Trophoblast cell (in vitro differentiated cells and primary cell): ENCODE data around the gene OSTN. TPM values are rescaled to one million over a fixed set of nuclear protein-coding genes. Genes with fewer than 3 reads are reported as not detected.

Experiments used
- DNase-seq, 2 donors: peaks; one replicate each; pipeline ENCODE4 v3.0.0-alpha.2; 2016
- H2AFZ ChIP-seq: 2 replicates; pipeline ENCODE4 v1.6.1; 2013; ENCODE audit warnings: low read length, moderate library complexity, mild to moderate bottlenecking; ENCODE audit not compliant: insufficient read depth, poor library complexity
- H2AK5ac ChIP-seq: 2 replicates; pipeline ENCODE4 v1.6.1; 2013; ENCODE audit warnings: mild to moderate bottlenecking, low read length
- H2BK120ac ChIP-seq: 2 replicates; pipeline ENCODE4 v1.6.1; 2013; ENCODE audit warnings: low read length, mild to moderate bottlenecking, moderate library complexity; ENCODE audit not compliant: insufficient read depth, poor library complexity
- H2BK12ac ChIP-seq: 2 replicates; pipeline ENCODE4 v1.6.1; 2013; ENCODE audit warnings: mild to moderate bottlenecking, low read length, moderate library complexity
- H2BK5ac ChIP-seq: 2 replicates; pipeline ENCODE4 v1.6.1; 2013; ENCODE audit warnings: low read length, low read depth, moderate library complexity, mild to moderate bottlenecking; ENCODE audit not compliant: poor library complexity
- H3K14ac ChIP-seq: 2 replicates; pipeline ENCODE4 v1.6.1; 2013; ENCODE audit warnings: mild to moderate bottlenecking, low read length
- H3K18ac ChIP-seq: 2 replicates; pipeline ENCODE4 v1.6.1; 2013; ENCODE audit warnings: mild to moderate bottlenecking, low read length
- H3K23ac ChIP-seq: 2 replicates; pipeline ENCODE4 v1.6.1; 2013; ENCODE audit warnings: low read length
- H3K27ac ChIP-seq: 2 replicates; pipeline ENCODE4 v1.5.1; 2013; ENCODE audit warnings: low read depth, mild to moderate bottlenecking, inconsistent platforms, low read length, moderate library complexity
- H3K27me3 ChIP-seq: 2 replicates; pipeline ENCODE4 v1.6.1; 2013; ENCODE audit warnings: inconsistent platforms, mild to moderate bottlenecking, low read length, moderate library complexity; ENCODE audit not compliant: insufficient read depth
- H3K36me3 ChIP-seq, 2 experiments: 1 replicate in 1 of 2; 2 replicates in 1 of 2; pipeline ENCODE4 v1.6.1; 2013; ENCODE audit warnings: low read length in 2 of 2, mild to moderate bottlenecking in 2 of 2, moderate library complexity in 1 of 2; ENCODE audit not compliant: insufficient read depth in 2 of 2, control insufficient read depth in 1 of 2
- H3K4ac ChIP-seq: 2 replicates; pipeline ENCODE4 v1.6.1; 2013; ENCODE audit warnings: low read depth, mild to moderate bottlenecking, low read length, moderate library complexity
- H3K4me1 ChIP-seq, 2 experiments: 1 replicate in 1 of 2; 2 replicates in 1 of 2; pipeline ENCODE4 v1.6.1; 2013; ENCODE audit warnings: low read length in 2 of 2, mild to moderate bottlenecking in 2 of 2, moderate library complexity in 1 of 2; ENCODE audit not compliant: insufficient read depth in 2 of 2, control insufficient read depth in 1 of 2
- H3K4me2 ChIP-seq: 2 replicates; pipeline ENCODE4 v1.6.1; 2013; ENCODE audit warnings: inconsistent platforms, mild to moderate bottlenecking, low read length, moderate library complexity
- H3K4me3 ChIP-seq: 2 replicates; pipeline ENCODE4 v1.5.1; 2013; ENCODE audit warnings: mild to moderate bottlenecking, low read depth, low read length, inconsistent platforms
- H3K79me1 ChIP-seq: one replicate; pipeline ENCODE4 v1.6.1; 2013; ENCODE audit warnings: low read length
- H3K79me2 ChIP-seq: 2 replicates; pipeline ENCODE4 v1.6.1; 2013; ENCODE audit warnings: low read length, mild to moderate bottlenecking; ENCODE audit not compliant: control insufficient read depth, insufficient read depth, poor library complexity
- H3K9ac ChIP-seq: 2 replicates; pipeline ENCODE4 v1.6.1; 2013; ENCODE audit warnings: mild to moderate bottlenecking, low read length
- H3K9me3 ChIP-seq: 2 replicates; pipeline ENCODE4 v1.6.1; 2013; ENCODE audit warnings: low read depth, mild to moderate bottlenecking, control low read depth, inconsistent platforms, low read length; ENCODE audit not compliant: insufficient read depth
- H4K12ac ChIP-seq: 2 replicates; pipeline ENCODE4 v1.6.1; 2013; ENCODE audit warnings: low read depth, mild to moderate bottlenecking, low read length, moderate library complexity
- H4K8ac ChIP-seq: 2 replicates; pipeline ENCODE4 v1.6.1; 2013; ENCODE audit warnings: low read depth, mild to moderate bottlenecking, low read length, moderate library complexity
- H4K91ac ChIP-seq: one replicate; pipeline ENCODE4 v1.6.1; 2013; ENCODE audit warnings: low read depth, mild to moderate bottlenecking, low read length, moderate library complexity
- WGBS: extraction: QIAGEN DNeasy Blood & Tissue Kit; methylation state at CpG from one replicate; pipeline ENCODE4 v1.1.7; 2013; ENCODE audit warnings: missing lambda C conversion rate; ENCODE audit not compliant: insufficient read length, insufficient coverage; ENCODE audit errors: extremely low coverage; 5-methylcytosine and 5-hydroxymethylcytosine counted together
- polyA plus RNA-seq: library from polyadenylated mRNA; stranded (reverse); fragments of 200-250 nt; gene quantifications from 2 replicates; pipeline ENCODE4 v1.2.3, GENCODE V29; 2013

Gene OSTN, protein sequence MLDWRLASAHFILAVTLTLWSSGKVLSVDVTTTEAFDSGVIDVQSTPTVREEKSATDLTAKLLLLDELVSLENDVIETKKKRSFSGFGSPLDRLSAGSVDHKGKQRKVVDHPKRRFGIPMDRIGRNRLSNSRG
- polyA plus RNA-seq: 0.11 and 0.29 TPM in 2 replicates

DNA sequence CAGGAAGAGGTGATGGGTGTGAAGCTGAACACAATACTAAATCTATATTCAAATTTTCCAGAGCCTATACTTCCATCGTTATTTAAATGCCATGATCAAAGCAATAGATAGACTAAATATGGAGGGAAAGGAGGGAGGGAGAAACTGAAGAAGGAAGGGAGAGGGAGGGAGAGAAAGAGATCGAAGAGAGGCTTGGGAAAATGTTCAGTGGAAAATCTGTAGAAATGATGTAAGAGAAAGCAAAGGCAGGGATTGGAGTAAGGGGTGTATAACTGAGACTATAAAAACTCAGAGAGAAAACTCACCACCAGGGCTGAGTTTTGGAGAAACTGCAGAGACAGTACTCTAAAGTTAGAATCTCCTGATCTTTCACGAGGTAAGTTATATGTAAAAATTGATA is at the start of gene OSTN:
OSTN (plus strand) TSS at position 310 of the 400 bp plus-strand sequence. CDS start 13,292 bp downstream, outside the sequence.
- no peaks in the 10 kb centered on the region for H3K4me1 ChIP-seq
- no peaks in the 10 kb centered on the region for H3K27me3 ChIP-seq
- WGBS: no CpG with 5 or more reads among the region's 3 CpGs
- no peak within 1 kb of the TSS for H4K91ac ChIP-seq
- no peak within 1 kb of the TSS for H4K12ac ChIP-seq
- H2AFZ ChIP-seq: no peak within 1 kb of the TSS
- no peak within 1 kb of the TSS for H3K4me3 ChIP-seq
- no peak within 1 kb of the TSS for H3K23ac ChIP-seq
- H3K9me3 ChIP-seq: no peaks in the 10 kb centered on the region
- no peaks in the 10 kb centered on the region for H3K79me1 ChIP-seq
- H3K18ac ChIP-seq: no peak within 1 kb of the TSS
- H3K14ac ChIP-seq: no peak within 1 kb of the TSS
- no peak within 1 kb of the TSS for H4K8ac ChIP-seq
- H3K36me3 ChIP-seq: no peaks in the 10 kb centered on the region
- no peak within 1 kb of the TSS for H3K9ac ChIP-seq
- H2BK120ac ChIP-seq: no peak within 1 kb of the TSS
- no peak for DNase-seq
- no peaks in the 10 kb centered on the region for H3K79me2 ChIP-seq
- no peak within 1 kb of the TSS for H3K4ac ChIP-seq
- H3K4me2 ChIP-seq: no peak within 1 kb of the TSS
- no peak within 1 kb of the TSS for H3K27ac ChIP-seq
- no peak within 1 kb of the TSS for H2AK5ac ChIP-seq
- H2BK12ac ChIP-seq: no peak within 1 kb of the TSS
- H2BK5ac ChIP-seq: no peak within 1 kb of the TSS

DNA sequence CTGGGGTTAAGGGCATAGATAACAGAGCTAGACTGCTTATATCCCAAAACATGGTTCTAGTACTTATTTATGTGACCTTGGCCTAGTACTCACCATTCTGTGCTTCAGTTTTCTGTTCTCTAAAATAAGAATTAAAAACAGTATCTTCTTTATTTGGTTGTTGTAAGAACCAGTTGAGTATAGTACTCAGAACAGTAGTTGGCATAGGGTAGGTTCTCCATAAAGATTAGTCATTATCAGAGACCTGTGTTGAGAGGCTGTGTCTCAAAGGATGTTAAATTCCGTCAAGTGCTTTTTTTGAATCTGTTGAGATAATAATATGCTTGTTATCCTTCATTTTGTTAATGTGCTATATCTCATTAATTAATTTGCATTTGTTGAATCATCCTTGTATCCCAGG is 47.4 kb upstream of the OSTN start:
- WGBS: no CpG with 5 or more reads among the region's 1 CpG
- no peak overlapping the region for H2BK120ac ChIP-seq
- no peak overlapping the region for H4K12ac ChIP-seq

DNA sequence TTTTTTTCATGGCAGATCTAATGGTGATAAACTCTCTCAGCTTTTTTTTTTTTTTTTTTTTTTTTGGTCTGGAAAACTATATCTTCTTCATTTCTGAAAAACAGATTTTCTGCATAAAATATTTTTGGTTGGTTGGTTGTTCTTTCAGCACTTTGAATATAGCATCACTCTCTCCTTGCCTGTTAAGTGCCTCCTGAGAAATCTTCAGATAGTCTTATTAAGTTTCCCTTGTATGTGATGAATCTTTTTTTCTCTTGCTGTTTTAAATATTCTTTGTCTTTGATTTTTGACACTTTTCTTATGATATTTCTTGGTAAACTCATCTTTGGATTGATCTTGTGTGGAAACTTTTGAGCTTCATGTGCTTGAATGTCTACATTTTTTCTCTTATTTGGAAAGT is 44.2 kb upstream of the OSTN start:
- Histone ChIP-seq H2AK5ac (no peak overlapping the region), H4K12ac (no peak overlapping the region), H3K9me3 (no peaks in the 10 kb centered on the region), H2BK120ac (no peak overlapping the region), H3K9ac (no peak overlapping the region), H3K14ac (no peak overlapping the region), H3K4me2 (no peak overlapping the region), H3K4me3 (no peak overlapping the region), H3K79me2 (no peaks in the 10 kb centered on the region), H3K18ac (no peak overlapping the region), H3K27me3 (no peaks in the 10 kb centered on the region), H3K36me3 (no peaks in the 10 kb centered on the region), H4K91ac (no peak overlapping the region), H3K4me1 (no peaks in the 10 kb centered on the region), H2BK5ac (no peak overlapping the region), H2AFZ (no peak overlapping the region), H4K8ac (no peak overlapping the region), H3K79me1 (no peaks in the 10 kb centered on the region), H3K23ac (no peak overlapping the region), H3K27ac (no peak overlapping the region), H2BK12ac (no peak overlapping the region), H3K4ac (no peak overlapping the region)
- no peak for DNase-seq

More for the DNA sequence above, 47.4 kb upstream of the OSTN start:
- no peak for DNase-seq
- Histone ChIP-seq H3K9me3 (no peaks in the 10 kb centered on the region), H3K4ac (no peak overlapping the region), H3K79me1 (no peaks in the 10 kb centered on the region), H3K18ac (no peak overlapping the region), H3K27ac (no peak overlapping the region), H2BK5ac (no peak overlapping the region), H3K9ac (no peak overlapping the region), H4K8ac (no peak overlapping the region), H3K4me2 (no peak overlapping the region), H2AFZ (no peak overlapping the region), H3K14ac (no peak overlapping the region), H3K36me3 (no peaks in the 10 kb centered on the region), H3K27me3 (no peaks in the 10 kb centered on the region), H3K4me3 (no peak overlapping the region), H3K4me1 (no peaks in the 10 kb centered on the region), H2BK12ac (no peak overlapping the region), H3K79me2 (no peaks in the 10 kb centered on the region), H2AK5ac (no peak overlapping the region), H3K23ac (no peak overlapping the region), H4K91ac (no peak overlapping the region)

DNA sequence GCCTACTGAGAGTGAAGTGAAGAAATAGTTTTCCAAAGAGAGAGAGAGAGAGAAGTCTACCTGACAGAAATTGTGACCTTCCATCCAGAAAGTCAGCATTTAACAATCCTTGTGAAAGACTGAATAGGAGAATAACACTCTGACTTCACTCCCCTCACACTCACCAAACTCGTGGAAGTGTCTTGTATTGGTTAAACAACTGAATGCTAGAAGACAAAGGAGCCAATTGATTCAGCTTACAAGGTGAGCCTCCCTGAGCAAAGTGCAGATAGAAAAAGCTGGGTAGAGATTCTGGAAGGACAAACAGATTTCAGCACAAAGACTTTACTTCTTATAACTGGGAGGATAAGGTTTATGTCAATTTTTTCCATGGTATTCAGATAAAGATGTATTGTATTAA is 40.8 kb upstream of the OSTN start:
- Histone ChIP-seq H3K79me2 (no peaks in the 10 kb centered on the region), H2AK5ac (no peak overlapping the region), H4K8ac (no peak overlapping the region), H4K91ac (no peak overlapping the region), H3K4me2 (no peak overlapping the region), H2BK120ac (no peak overlapping the region), H2BK12ac (no peak overlapping the region), H4K12ac (no peak overlapping the region), H3K14ac (no peak overlapping the region), H3K4me1 (no peaks in the 10 kb centered on the region), H3K27ac (no peak overlapping the region), H3K18ac (no peak overlapping the region), H3K4me3 (no peak overlapping the region), H2AFZ (no peak overlapping the region), H3K9me3 (no peaks in the 10 kb centered on the region), H3K4ac (no peak overlapping the region), H3K79me1 (no peaks in the 10 kb centered on the region), H2BK5ac (no peak overlapping the region), H3K36me3 (no peaks in the 10 kb centered on the region), H3K9ac (no peak overlapping the region), H3K27me3 (no peaks in the 10 kb centered on the region), H3K23ac (no peak overlapping the region)
- DNase-seq: no peak
- no CpG with 5 or more reads among the region's 1 CpG for WGBS
